ENCODE data around the gene AGA. TPM values are rescaled to one million over a fixed set of nuclear protein-coding genes. Genes with fewer than 3 reads are reported as not detected.

Gene AGA
- total RNA-seq, 1 donor from 2014 or later: 26.3 TPM

GRCh38 chr4:177408023-177408422 lies 34.2 kb downstream of the AGA start:
- no peak for DNase-seq (ENCODE audit: extremely low spot score in 2 of 2)
- TF ChIP-seq POLR2A (IDR thresholded peaks at IDR 0.05): no peak
- no peak for TF ChIP-seq CTCF (IDR thresholded peaks at IDR 0.05)
- no peak for TF ChIP-seq POLR2AphosphoS5 (IDR thresholded peaks at IDR 0.05; ENCODE audit: insufficient read depth in 1 of 2, low read depth in 1 of 2)
- intact Hi-C loops (cut with DNase I): no loop called here
- Histone ChIP-seq H3K27ac (no peak overlapping the region), H3K4me3 (no peak overlapping the region), H3K4me1 (no peaks in the 10 kb centered on the region), H3K9me3 (no peaks in the 10 kb centered on the region), H3K36me3 (no peaks in the 10 kb centered on the region), H3K27me3 (no peaks in the 10 kb centered on the region)

GRCh38 chr4:177405508-177405907 lies 36.7 kb downstream of the AGA start:
- no peak for DNase-seq (ENCODE audit: extremely low spot score in 2 of 2)
- Histone ChIP-seq H3K27ac (no peak overlapping the region), H3K27me3 (no peaks in the 10 kb centered on the region), H3K36me3 (no peaks in the 10 kb centered on the region), H3K9me3 (no peaks in the 10 kb centered on the region), H3K4me3 (no peak overlapping the region), H3K4me1 (no peaks in the 10 kb centered on the region)
- TF ChIP-seq CTCF (IDR thresholded peaks at IDR 0.05) (no peak), POLR2AphosphoS5 (IDR thresholded peaks at IDR 0.05; ENCODE audit: insufficient read depth in 1 of 2, low read depth in 1 of 2) (no peak), POLR2A (IDR thresholded peaks at IDR 0.05) (no peak)
- intact Hi-C loops (cut with DNase I): no loop called here

GRCh38 chr4:177404986-177405385 lies 37.3 kb downstream of the AGA start:
- no peak for DNase-seq (ENCODE audit: extremely low spot score in 2 of 2)
- H3K4me3 ChIP-seq: no peak overlapping the region
- intact Hi-C loops (cut with DNase I): no loop called here
- no peak for TF ChIP-seq CTCF (IDR thresholded peaks at IDR 0.05)
- TF ChIP-seq POLR2AphosphoS5 (IDR thresholded peaks at IDR 0.05; ENCODE audit: insufficient read depth in 1 of 2, low read depth in 1 of 2): no peak
- no peak for TF ChIP-seq POLR2A (IDR thresholded peaks at IDR 0.05)
- H3K36me3 ChIP-seq: no peaks in the 10 kb centered on the region
- no peaks in the 10 kb centered on the region for H3K4me1 ChIP-seq
- H3K27ac ChIP-seq: no peak overlapping the region
- H3K9me3 ChIP-seq: no peaks in the 10 kb centered on the region
- no peaks in the 10 kb centered on the region for H3K27me3 ChIP-seq

- no peaks in the 10 kb centered on the region for H3K36me3 ChIP-seq
- H3K9me3 ChIP-seq: no peaks in the 10 kb centered on the region
- no peak for DNase-seq (ENCODE audit: extremely low spot score in 2 of 2)
- intact Hi-C loops (cut with DNase I): no loop called here
- H3K27ac ChIP-seq: no peak overlapping the region
- H3K4me1 ChIP-seq: no peaks in the 10 kb centered on the region
- no peak overlapping the region for H3K4me3 ChIP-seq
- TF ChIP-seq CTCF (IDR thresholded peaks at IDR 0.05) (no peak), POLR2AphosphoS5 (IDR thresholded peaks at IDR 0.05; ENCODE audit: insufficient read depth in 1 of 2, low read depth in 1 of 2) (no peak), POLR2A (IDR thresholded peaks at IDR 0.05) (no peak)
- no peaks in the 10 kb centered on the region for H3K27me3 ChIP-seq
Measured at GRCh38 chr4:177404342-177404741, 37.9 kb downstream of the AGA start.

GRCh38 chr4:177403746-177404145 lies 38.5 kb downstream of the AGA start:
- TF ChIP-seq POLR2AphosphoS5 (IDR thresholded peaks at IDR 0.05; ENCODE audit: insufficient read depth in 1 of 2, low read depth in 1 of 2) (no peak), POLR2A (IDR thresholded peaks at IDR 0.05) (no peak), CTCF (IDR thresholded peaks at IDR 0.05) (no peak)

More at GRCh38 chr4:177403746-177404145, 38.5 kb downstream of the AGA start:
- H3K4me3 ChIP-seq: no peak overlapping the region
- H3K9me3 ChIP-seq: no peaks in the 10 kb centered on the region
- no peaks in the 10 kb centered on the region for H3K4me1 ChIP-seq
- no peaks in the 10 kb centered on the region for H3K27me3 ChIP-seq
- H3K36me3 ChIP-seq: no peaks in the 10 kb centered on the region
- intact Hi-C loops (cut with DNase I): no loop called here
- DNase-seq (ENCODE audit: extremely low spot score in 2 of 2): no peak
- H3K27ac ChIP-seq: no peak overlapping the region
